ENCODE results near the gene VWA5B1.

Gene VWA5B1

DNA sequence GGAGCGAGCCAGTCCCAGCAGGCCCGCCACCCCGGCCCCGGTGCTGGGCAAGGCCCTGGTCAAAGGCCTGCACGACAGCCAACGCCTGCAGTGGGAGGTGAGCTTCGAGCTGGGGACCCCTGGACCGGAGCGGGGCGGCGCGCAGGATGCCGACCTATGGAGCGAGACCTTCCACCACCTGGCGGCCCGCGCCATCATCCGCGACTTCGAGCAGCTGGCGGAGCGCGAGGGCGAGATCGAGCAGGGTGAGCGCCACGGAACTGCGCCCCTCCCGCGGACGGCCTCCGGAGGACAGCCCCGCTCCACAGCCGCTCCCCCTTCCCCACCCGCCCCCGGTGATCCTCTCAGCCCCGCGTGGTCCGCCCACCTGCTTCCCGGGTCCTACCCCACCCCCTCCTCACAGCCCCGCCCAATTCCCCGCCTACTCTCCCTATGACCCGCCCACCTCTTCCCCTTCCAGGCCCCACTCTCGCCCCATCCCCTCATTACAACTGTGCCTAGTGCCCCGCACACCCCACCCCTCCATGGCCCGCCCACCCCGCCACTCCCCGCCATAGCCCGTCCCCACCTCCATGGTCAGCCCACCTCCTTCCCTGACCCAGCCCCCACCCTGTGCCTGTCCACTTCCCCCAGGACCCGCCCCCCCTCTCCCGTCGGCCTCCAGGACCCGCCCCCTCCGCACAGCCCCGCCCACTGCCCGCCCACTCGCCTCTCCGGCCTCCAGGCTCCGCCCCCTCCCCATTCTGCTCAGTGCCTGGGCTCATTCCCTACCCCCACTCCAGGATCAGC is 52.7 kb downstream of the VWA5B1 start:
- H3K27ac ChIP-seq = peak overlapping the region; percentile 88
- TF ChIP-seq CTCF (conservative IDR thresholded peaks at IDR 0.05) (no peak), ZFX (IDR thresholded peaks at IDR 0.05) (no peak)

DNA sequence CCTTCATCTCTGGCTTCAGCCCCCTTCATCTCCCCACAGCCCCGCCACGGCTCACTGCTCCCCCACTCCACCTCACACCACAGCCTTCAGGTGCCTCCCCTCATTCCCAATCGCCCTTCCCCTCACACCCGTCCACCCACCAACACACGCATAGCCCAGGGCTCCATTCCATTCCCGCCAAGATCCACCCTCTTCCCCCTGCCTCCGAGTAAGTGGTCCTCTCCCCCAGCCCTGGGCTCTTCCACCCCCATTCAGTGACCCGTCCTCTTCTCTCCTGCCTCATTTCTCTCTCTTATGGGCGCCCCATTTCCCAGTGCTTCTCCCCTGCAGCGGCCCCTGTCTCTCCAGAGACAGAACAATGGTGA is 53.2 kb downstream of the VWA5B1 start:
- no peak overlapping the region for H3K27ac ChIP-seq
- TF ChIP-seq ZFX (IDR thresholded peaks at IDR 0.05) (no peak), CTCF (conservative IDR thresholded peaks at IDR 0.05) (no peak)

- no peak overlapping the region for H3K27ac ChIP-seq
- TF ChIP-seq ZFX (IDR thresholded peaks at IDR 0.05) (no peak), CTCF (conservative IDR thresholded peaks at IDR 0.05) (no peak)
These were observed 54.1 kb downstream of the VWA5B1 start for GRCh38 chr1:20344738-20345137.

- TF ChIP-seq ZFX (IDR thresholded peaks at IDR 0.05) (no peak), CTCF (conservative IDR thresholded peaks at IDR 0.05) (no peak)
- H3K27ac ChIP-seq = no peak overlapping the region
These were observed 54.7 kb downstream of the VWA5B1 start for GRCh38 chr1:20345419-20345818.

DNA sequence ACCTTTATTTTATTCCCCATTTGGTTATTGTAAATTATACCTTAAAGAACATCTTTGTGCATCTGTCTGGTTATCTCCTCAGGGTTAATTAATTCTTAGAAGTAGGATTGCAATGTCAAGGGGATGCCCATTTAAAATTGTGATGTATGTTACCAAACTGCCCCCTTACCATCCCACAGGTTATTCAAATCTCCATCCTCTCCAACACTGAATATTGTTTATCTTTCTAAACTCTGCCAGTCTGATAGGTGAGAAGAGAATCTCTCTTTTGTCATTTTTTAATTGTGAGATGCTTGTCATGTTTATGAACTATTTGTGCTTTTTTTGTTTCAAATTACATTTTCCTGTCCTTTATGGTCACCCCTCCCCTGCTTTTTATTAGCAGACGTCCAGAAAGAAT is 55.8 kb downstream of the VWA5B1 start:
- TF ChIP-seq ZFX (IDR thresholded peaks at IDR 0.05) (no peak), CTCF (conservative IDR thresholded peaks at IDR 0.05) (no peak)

DNA sequence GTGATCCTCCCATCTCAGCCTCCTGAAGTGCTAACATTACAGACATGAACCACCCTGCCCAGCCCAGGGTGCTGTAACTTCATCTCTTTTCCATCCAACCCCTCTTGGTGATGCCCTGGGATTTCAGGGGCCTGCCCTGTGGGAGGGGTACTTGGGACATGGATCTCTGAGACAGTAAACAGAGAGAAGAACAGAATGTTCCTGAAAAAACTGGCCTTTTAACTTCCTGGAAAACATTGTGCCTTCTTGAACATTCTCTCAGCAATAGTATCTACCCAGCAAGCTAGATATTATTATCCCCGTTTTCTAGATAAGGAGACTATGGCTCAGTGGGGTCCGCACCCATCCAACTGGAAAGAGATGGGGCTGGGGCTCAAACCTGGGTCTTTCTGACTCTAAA is 57.0 kb downstream of the VWA5B1 start:
- TF ChIP-seq ZFX (IDR thresholded peaks at IDR 0.05) = no peak
- TF ChIP-seq CTCF (conservative IDR thresholded peaks at IDR 0.05) = no peak
- no peak overlapping the region for H3K27ac ChIP-seq

More for the DNA sequence above, 55.8 kb downstream of the VWA5B1 start:
- no peak overlapping the region for H3K27ac ChIP-seq

- TF ChIP-seq ZFX (IDR thresholded peaks at IDR 0.05) (no peak), CTCF (conservative IDR thresholded peaks at IDR 0.05) (no peak)
- no peak overlapping the region for H3K27ac ChIP-seq
These were observed 57.7 kb downstream of the VWA5B1 start for GRCh38 chr1:20348326-20348915.
